ENCODE measurements around the gene CACNG4. TPM values are rescaled to one million over a fixed set of nuclear protein-coding genes. Genes with fewer than 3 reads are reported as not detected.

CACNG4 gene
- total and polyA plus RNA-seq, 2 experiments from 2014 or later: 1.6 to 4.1 TPM

DNA sequence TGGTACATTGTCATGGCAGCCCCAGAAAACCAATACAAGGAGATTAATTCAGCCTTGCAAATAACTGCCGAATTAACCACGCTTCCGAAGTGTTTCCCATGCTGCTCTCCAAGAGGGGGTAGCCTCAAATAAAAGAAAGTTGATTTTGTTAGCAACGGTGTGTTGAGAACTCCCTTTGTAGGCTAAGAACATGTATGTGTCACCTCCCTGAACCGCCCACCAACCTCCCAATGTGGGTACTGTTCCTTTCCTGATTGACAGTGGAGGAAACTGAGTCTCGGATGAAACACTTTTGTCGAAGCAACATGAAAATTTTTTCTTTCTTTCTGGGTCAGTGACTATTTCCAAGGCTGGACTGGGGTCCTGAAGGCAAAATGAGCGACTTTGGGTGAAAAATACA, 25.1 kb downstream of the CACNG4 start:
- Mint-ChIP-seq H3K4me1 (no peaks in the 10 kb centered on the region), H3K27me3 (ENCODE audit: insufficient read depth, low read depth, poor library complexity) (peaks cover 8% of the 10 kb centered on the region), H3K36me3 (ENCODE audit: low read depth) (no peaks in the 10 kb centered on the region), H3K4me3 (no peak overlapping the region), H3K9me3 (no peaks in the 10 kb centered on the region), H3K27ac (no peak overlapping the region)
- Histone ChIP-seq H3K4me2 (no peak overlapping the region), H3K27me3 (ENCODE audit: insufficient read depth) (no peaks in the 10 kb centered on the region), H3F3A (replicated peaks; ENCODE audit: low read depth) (no peaks in the 10 kb centered on the region), H3K4me3 (no peak overlapping the region), H3K27ac (ENCODE audit: low read depth) (no peak overlapping the region), H3K4me1 (ENCODE audit: insufficient read depth) (no peaks in the 10 kb centered on the region), H3K9me2 (ENCODE audit: insufficient read depth) (no peaks in the 10 kb centered on the region), H4K20me1 (replicated peaks; ENCODE audit: insufficient read depth) (no peaks in the 10 kb centered on the region), H3K79me2 (replicated peaks; ENCODE audit: insufficient read depth) (no peaks in the 10 kb centered on the region), H2AFZ (no peak overlapping the region), H3K36me3 (ENCODE audit: insufficient read depth) (no peaks in the 10 kb centered on the region)
- DNase-seq (ENCODE audit: low spot score) (no peak), ATAC-seq (no peak)
- no peak for TF ChIP-seq ZNF114 (CRISPR knock-in tag; IDR thresholded peaks at IDR 0.05)
- TF ChIP-seq, protein P1, sequence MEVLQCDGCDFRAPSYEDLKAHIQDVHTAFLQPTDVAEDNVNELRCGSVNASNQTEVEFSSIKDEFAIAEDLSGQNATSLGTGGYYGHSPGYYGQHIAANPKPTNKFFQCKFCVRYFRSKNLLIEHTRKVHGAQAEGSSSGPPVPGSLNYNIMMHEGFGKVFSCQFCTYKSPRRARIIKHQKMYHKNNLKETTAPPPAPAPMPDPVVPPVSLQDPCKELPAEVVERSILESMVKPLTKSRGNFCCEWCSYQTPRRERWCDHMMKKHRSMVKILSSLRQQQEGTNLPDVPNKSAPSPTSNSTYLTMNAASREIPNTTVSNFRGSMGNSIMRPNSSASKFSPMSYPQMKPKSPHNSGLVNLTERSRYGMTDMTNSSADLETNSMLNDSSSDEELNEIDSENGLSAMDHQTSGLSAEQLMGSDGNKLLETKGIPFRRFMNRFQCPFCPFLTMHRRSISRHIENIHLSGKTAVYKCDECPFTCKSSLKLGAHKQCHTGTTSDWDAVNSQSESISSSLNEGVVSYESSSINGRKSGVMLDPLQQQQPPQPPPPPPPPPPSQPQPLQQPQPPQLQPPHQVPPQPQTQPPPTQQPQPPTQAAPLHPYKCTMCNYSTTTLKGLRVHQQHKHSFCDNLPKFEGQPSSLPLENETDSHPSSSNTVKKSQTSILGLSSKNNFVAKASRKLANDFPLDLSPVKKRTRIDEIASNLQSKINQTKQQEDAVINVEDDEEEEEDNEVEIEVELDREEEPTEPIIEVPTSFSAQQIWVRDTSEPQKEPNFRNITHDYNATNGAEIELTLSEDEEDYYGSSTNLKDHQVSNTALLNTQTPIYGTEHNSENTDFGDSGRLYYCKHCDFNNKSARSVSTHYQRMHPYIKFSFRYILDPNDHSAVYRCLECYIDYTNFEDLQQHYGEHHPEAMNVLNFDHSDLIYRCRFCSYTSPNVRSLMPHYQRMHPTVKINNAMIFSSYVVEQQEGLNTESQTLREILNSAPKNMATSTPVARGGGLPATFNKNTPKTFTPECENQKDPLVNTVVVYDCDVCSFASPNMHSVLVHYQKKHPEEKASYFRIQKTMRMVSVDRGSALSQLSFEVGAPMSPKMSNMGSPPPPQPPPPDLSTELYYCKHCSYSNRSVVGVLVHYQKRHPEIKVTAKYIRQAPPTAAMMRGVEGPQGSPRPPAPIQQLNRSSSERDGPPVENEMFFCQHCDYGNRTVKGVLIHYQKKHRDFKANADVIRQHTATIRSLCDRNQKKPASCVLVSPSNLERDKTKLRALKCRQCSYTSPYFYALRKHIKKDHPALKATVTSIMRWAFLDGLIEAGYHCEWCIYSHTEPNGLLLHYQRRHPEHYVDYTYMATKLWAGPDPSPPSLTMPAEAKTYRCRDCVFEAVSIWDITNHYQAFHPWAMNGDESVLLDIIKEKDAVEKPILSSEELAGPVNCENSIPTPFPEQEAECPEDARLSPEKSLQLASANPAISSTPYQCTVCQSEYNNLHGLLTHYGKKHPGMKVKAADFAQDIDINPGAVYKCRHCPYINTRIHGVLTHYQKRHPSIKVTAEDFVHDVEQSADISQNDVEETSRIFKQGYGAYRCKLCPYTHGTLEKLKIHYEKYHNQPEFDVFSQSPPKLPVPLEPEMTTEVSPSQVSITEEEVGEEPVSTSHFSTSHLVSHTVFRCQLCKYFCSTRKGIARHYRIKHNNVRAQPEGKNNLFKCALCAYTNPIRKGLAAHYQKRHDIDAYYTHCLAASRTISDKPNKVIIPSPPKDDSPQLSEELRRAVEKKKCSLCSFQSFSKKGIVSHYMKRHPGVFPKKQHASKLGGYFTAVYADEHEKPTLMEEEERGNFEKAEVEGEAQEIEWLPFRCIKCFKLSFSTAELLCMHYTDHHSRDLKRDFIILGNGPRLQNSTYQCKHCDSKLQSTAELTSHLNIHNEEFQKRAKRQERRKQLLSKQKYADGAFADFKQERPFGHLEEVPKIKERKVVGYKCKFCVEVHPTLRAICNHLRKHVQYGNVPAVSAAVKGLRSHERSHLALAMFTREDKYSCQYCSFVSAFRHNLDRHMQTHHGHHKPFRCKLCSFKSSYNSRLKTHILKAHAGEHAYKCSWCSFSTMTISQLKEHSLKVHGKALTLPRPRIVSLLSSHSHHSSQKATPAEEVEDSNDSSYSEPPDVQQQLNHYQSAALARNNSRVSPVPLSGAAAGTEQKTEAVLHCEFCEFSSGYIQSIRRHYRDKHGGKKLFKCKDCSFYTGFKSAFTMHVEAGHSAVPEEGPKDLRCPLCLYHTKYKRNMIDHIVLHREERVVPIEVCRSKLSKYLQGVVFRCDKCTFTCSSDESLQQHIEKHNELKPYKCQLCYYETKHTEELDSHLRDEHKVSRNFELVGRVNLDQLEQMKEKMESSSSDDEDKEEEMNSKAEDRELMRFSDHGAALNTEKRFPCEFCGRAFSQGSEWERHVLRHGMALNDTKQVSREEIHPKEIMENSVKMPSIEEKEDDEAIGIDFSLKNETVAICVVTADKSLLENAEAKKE (CRISPR knock-in tag; IDR thresholded peaks at IDR 0.05): no peak
- TF ChIP-seq, protein P2, sequence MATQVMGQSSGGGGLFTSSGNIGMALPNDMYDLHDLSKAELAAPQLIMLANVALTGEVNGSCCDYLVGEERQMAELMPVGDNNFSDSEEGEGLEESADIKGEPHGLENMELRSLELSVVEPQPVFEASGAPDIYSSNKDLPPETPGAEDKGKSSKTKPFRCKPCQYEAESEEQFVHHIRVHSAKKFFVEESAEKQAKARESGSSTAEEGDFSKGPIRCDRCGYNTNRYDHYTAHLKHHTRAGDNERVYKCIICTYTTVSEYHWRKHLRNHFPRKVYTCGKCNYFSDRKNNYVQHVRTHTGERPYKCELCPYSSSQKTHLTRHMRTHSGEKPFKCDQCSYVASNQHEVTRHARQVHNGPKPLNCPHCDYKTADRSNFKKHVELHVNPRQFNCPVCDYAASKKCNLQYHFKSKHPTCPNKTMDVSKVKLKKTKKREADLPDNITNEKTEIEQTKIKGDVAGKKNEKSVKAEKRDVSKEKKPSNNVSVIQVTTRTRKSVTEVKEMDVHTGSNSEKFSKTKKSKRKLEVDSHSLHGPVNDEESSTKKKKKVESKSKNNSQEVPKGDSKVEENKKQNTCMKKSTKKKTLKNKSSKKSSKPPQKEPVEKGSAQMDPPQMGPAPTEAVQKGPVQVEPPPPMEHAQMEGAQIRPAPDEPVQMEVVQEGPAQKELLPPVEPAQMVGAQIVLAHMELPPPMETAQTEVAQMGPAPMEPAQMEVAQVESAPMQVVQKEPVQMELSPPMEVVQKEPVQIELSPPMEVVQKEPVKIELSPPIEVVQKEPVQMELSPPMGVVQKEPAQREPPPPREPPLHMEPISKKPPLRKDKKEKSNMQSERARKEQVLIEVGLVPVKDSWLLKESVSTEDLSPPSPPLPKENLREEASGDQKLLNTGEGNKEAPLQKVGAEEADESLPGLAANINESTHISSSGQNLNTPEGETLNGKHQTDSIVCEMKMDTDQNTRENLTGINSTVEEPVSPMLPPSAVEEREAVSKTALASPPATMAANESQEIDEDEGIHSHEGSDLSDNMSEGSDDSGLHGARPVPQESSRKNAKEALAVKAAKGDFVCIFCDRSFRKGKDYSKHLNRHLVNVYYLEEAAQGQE (IDR thresholded peaks at IDR 0.05; ENCODE audit: unreplicated experiment): no peak

All from GM23338 (cell line).